Immature natural killer cell (primary cell): Measurements from ENCODE around the gene F11. TPM values are rescaled to one million over a fixed set of nuclear protein-coding genes. Genes with fewer than 3 reads are reported as not detected.
"Not testable (repeated sequence)": the region's sequence is repeated elsewhere in the genome, so short reads cannot be mapped to it uniquely, and the experiment has no call there.

Experiments
- DNase-seq, 3 donors: peaks; one replicate each; pipeline ENCODE4 v3.0.0; 2022; ENCODE audit warnings: mixed read lengths in 1 of 3
- H3K27ac Mint-ChIP-seq, 6 donors: one replicate each; pipeline ENCODE4 v1.8.0; 2020; ENCODE audit warnings: mixed read lengths in 6 of 6, mild to moderate bottlenecking in 5 of 6, inconsistent platforms in 4 of 6, moderate library complexity in 3 of 6
- H3K27me3 Mint-ChIP-seq, 3 donors: one replicate each; pipeline ENCODE4 v1.8.0; 2020 to 2021; ENCODE audit warnings: low read depth in 3 of 3, mild to moderate bottlenecking in 3 of 3, mixed read lengths in 3 of 3, moderate library complexity in 3 of 3, inconsistent platforms in 1 of 3
- H3K36me3 Mint-ChIP-seq, 3 donors: one replicate each; pipeline ENCODE4 v1.8.0; 2020; ENCODE audit warnings: mixed read lengths in 3 of 3, inconsistent platforms in 2 of 3, mild to moderate bottlenecking in 2 of 3
- H3K4me1 Mint-ChIP-seq, 2 donors: one replicate each; pipeline ENCODE4 v1.8.0; 2020; ENCODE audit warnings: inconsistent platforms in 2 of 2, mild to moderate bottlenecking in 2 of 2, mixed read lengths in 2 of 2, moderate library complexity in 1 of 2
- H3K4me3 Mint-ChIP-seq, 5 donors: one replicate each; pipeline ENCODE4 v1.8.0; 2020; ENCODE audit warnings: mild to moderate bottlenecking in 5 of 5, mixed read lengths in 5 of 5, inconsistent platforms in 3 of 5, moderate library complexity in 3 of 5
- H3K9me3 Mint-ChIP-seq, 6 donors: one replicate each; pipeline ENCODE4 v1.8.0; 2020; ENCODE audit warnings: mild to moderate bottlenecking in 6 of 6, mixed read lengths in 6 of 6, inconsistent platforms in 4 of 6, moderate library complexity in 3 of 6
- polyA plus RNA-seq, 3 donors: library from polyadenylated mRNA; unstranded; fragments of 300-500 nt; fragmentation: Illumina TruSeq; gene quantifications; one replicate each; pipeline ENCODE4 v1.2.3, GENCODE V29; 2021

Gene F11
- polyA plus RNA-seq, 3 donors from 2014 or later = not detected

DNA sequence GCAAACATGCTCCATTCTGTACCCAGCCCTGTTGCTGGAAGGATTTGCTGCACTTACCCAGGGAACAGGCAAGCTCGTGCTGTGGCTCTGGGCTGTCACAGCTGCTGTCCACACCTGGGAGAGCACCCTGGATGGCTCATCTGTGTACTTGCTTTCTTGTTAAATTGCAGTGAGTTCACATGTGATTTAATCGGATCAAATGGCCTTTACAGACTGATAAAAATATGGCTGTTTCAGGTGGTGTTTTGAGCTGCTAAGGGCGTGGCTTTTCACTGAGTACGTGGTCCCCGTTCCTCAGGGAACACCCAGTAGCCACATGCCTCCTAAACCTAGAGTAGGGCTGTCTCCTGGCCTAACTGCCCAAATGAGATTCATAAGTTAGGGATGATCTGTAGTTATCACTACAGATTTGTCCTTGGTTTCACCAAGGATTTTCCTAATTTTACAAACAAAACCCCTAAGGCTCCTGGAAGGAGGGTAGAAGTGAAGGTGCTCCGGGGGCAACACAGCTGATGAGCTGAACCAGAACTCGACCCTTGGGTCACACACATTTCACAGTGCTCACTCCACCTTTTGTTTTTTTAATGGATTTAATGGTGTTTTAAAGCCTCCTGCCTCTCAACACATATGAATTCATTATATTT lies 25.0 kb upstream of the F11 start:
- Mint-ChIP-seq H3K4me1 (no peaks in the 10 kb centered on the region), H3K36me3 (peaks cover 7 to 20% (median 12%) of the 10 kb centered on the region in 3 donors)
- DNase-seq = no peak

DNA sequence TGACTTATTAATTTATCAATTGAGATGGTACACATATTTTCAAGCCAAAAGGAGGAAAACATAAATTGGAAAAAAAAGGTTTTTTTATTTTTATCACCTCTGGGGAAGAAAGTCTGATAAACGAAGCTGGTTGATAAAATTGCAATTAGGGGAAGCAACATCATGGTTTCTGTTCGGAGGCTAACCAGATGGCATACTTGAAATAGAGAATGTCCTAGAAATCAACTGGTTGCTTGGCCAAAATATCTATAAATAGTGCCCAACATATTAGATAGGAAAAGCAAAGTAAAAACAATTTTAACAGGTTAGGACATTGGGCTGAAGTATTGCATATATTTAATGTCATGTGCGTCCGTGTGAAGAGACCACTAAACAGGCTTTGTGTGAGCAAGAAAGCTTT lies 24.4 kb upstream of the F11 start:
- no peak for DNase-seq
- Mint-ChIP-seq H3K27me3 (peaks cover 0 to 4% (median 0%) of the 10 kb centered on the region in 3 donors), H3K27ac (no peak overlapping the region), H3K4me1 (no peaks in the 10 kb centered on the region), H3K9me3 (peaks cover 0 to 5% (median 0%) of the 10 kb centered on the region in 6 donors), H3K36me3 (peaks cover 2 to 20% (median 6%) of the 10 kb centered on the region in 3 donors), H3K4me3 (no peak overlapping the region)

More for the DNA sequence above, 25.0 kb upstream of the F11 start:
- Mint-ChIP-seq H3K27ac (no peak overlapping the region), H3K27me3 (peaks cover 0 to 4% (median 0%) of the 10 kb centered on the region in 3 donors), H3K4me3 (no peak overlapping the region), H3K9me3 (peaks cover 0 to under 1% (median 0%) of the 10 kb centered on the region in 6 donors)

DNA sequence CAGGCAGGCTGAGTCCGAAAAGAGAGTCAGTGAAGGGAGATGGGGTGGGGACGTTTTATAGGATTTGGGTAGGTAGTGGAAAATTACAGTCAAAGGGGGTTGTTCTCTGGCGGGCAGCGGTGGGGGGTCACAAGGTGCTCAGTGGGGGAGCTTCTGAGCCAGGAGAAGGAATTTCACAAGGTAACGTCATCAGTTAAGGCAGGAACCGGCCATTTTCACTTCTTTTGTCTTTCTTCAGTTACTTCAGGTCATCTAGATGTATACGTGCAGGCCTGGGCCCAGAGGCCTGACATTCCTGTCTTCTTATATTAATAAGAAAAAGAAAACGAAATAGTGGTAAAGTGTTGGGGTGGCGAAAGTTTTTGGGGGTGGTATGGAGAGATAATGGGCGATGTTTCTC lies 24.0 kb upstream of the F11 start:
- DNase-seq, H3K4me3 Mint-ChIP-seq, H3K27ac Mint-ChIP-seq, H3K27me3 Mint-ChIP-seq, H3K4me1 Mint-ChIP-seq, H3K9me3 Mint-ChIP-seq: not testable (repeated sequence)
- H3K36me3 Mint-ChIP-seq = peaks cover 0 to 20% (median 4%) of the 10 kb centered on the region in 3 donors

GRCh38 chr4:186243331-186243730 lies 22.7 kb upstream of the F11 start:
- H3K4me1 Mint-ChIP-seq = no peaks in the 10 kb centered on the region
- H3K9me3 Mint-ChIP-seq = peaks cover 0 to 5% (median 0%) of the 10 kb centered on the region in 6 donors
- peaks cover 0 to 2% (median 0%) of the 10 kb centered on the region in 3 donors for H3K27me3 Mint-ChIP-seq
- H3K36me3 Mint-ChIP-seq = peaks cover 0 to 10% (median 0%) of the 10 kb centered on the region in 3 donors
- H3K4me3 Mint-ChIP-seq = no peak overlapping the region
- no peak for DNase-seq
- H3K27ac Mint-ChIP-seq = no peak overlapping the region

DNA sequence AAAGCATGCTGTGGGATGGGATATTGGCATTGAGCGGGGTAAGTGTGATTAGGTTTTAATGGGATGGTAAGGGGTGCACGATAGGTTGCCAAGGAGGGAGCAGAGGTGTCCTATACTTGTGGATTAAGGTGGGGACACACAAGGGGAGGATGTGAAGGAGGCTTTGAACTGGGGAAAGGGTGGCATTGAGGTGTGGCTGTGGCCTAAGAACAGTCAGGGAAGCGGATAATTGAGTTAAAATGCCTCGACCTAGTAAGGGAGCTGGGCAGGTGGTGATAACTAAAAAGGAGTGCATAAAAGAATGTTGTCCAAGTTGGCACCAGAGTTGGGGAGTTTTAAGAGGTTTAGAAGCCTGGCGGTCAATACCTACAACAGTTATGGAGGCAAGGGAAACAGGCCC lies 21.2 kb upstream of the F11 start:
- no peak for DNase-seq
- peaks cover 0 to 5% (median 0%) of the 10 kb centered on the region in 6 donors for H3K9me3 Mint-ChIP-seq
- H3K4me3 Mint-ChIP-seq = no peak overlapping the region
- H3K36me3 Mint-ChIP-seq = peaks cover 0 to 13% (median 0%) of the 10 kb centered on the region in 3 donors
- H3K27me3 Mint-ChIP-seq = peaks cover 0 to 1% (median 0%) of the 10 kb centered on the region in 3 donors
- H3K27ac Mint-ChIP-seq = no peak overlapping the region
- no peaks in the 10 kb centered on the region for H3K4me1 Mint-ChIP-seq

DNA sequence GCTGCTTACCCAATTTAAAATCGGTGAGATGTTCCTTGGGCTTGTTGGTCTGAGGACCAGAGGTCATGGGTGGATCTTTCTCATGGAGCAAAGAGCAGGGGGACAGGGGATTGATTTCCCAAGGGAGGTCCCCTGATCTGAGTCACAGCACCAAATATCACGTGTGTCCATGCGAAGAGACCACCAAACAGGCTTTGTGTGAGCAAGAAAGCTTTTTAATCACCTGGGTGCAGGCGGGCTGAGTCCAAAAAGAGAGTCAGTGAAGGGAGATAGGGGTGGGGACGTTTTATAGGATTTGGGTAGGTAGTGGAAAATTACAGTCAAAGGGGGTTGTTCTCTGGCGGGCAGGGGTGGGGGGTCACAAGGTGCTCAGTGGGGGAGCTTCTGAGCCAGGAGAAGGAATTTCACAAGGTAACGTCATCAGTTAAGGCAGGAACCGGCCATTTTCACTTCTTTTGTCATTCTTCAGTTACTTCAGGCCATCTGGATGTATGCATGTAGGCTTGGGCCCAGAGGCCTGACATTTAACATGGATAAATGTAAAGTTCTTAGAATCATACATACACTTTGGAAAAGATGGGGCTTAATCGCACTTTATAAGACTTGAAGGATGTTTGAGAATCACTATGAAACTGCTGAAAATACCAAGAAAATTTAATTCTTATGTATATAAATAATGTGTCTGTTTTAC lies 18.8 kb upstream of the F11 start:
- H3K36me3 Mint-ChIP-seq = peaks cover 9 to 22% (median 10%) of the 10 kb centered on the region in 3 donors
- H3K4me1 Mint-ChIP-seq, H3K9me3 Mint-ChIP-seq, DNase-seq, H3K27me3 Mint-ChIP-seq, H3K27ac Mint-ChIP-seq, H3K4me3 Mint-ChIP-seq: not testable (repeated sequence)

GRCh38 chr4:186248643-186249042 lies 17.3 kb upstream of the F11 start:
- no peak overlapping the region for H3K27ac Mint-ChIP-seq
- peaks cover 0 to 1% (median 0%) of the 10 kb centered on the region in 3 donors for H3K27me3 Mint-ChIP-seq
- peaks cover 0 to 5% (median 0%) of the 10 kb centered on the region in 6 donors for H3K9me3 Mint-ChIP-seq
- peaks cover 13 to 23% (median 16%) of the 10 kb centered on the region in 3 donors for H3K36me3 Mint-ChIP-seq
- no peak for DNase-seq
- H3K4me3 Mint-ChIP-seq = no peak overlapping the region
- no peaks in the 10 kb centered on the region for H3K4me1 Mint-ChIP-seq

DNA sequence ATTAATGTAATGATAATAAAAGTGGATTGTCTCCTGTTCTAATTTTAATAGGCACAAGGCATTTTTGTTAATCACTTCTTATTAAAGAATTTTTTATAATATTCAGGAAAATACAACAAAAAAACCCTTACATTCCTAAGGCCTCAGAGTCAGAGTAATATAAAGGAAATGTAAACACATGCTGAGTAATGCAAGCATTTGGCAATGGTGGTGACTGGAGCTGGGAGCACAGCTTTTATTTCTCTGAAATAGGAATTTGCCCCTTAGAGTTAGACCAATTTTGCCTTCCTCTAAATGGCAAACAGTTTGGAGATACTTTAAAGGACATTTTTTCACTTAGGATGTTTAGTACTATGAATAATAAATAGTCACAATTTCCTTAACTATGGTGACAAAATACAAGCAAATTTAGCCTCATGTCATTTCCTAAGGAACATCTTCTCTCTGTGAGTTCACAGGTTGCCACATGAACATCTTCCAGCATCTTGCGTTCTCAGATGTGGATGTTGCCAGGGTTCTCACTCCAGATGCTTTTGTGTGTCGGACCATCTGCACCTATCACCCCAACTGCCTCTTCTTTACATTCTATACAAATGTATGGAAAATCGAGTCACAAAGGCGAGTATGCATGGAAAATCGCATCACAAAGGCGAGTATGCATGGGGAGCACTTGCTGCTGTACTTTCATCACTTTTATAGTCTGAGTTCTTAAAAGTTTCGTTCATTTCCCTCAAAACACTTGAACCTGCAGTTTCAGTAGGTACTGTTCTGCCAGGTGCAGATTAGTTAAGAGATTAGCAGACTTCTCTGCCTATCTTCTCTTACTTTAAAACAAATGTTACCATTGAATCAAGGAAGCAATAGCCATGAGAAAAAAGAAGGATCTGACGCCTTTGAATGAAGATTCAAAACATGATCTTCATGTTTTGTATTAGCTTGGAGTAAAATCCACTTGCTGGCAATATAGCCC lies 15.9 kb upstream of the F11 start:
- no peak for DNase-seq
- peaks cover 0 to 1% (median 0%) of the 10 kb centered on the region in 3 donors for H3K27me3 Mint-ChIP-seq
- no peak overlapping the region for H3K4me3 Mint-ChIP-seq
- no peak overlapping the region for H3K27ac Mint-ChIP-seq
- no peaks in the 10 kb centered on the region for H3K4me1 Mint-ChIP-seq
- H3K36me3 Mint-ChIP-seq = peaks cover 19 to 30% (median 23%) of the 10 kb centered on the region in 3 donors
- peaks cover 0 to 5% (median 0%) of the 10 kb centered on the region in 6 donors for H3K9me3 Mint-ChIP-seq

DNA sequence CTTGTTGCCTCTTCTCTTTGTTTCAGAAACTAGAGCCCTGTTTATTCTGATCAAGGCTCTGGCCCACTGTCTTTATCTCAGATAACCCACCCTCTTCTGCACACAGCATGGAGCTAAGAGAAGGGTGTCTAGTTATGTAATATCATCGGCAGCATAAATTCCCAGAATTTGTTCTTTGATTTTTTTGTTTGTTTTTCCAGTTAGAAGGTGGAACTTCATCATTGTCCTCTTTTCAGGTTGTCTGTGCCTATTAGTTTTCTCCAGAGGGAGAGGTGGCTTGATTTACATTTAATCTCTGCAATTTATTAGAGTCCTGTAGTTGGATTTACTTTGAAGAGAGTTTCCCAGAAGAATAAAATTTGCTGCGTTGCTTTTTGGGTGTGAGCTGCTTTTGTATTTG lies 15.2 kb upstream of the F11 start:
- H3K27ac Mint-ChIP-seq = no peak overlapping the region
- H3K27me3 Mint-ChIP-seq = no peaks in the 10 kb centered on the region
- H3K9me3 Mint-ChIP-seq = peaks cover 0 to 5% (median 0%) of the 10 kb centered on the region in 6 donors
- no peak overlapping the region for H3K4me3 Mint-ChIP-seq
- H3K36me3 Mint-ChIP-seq = peaks cover 19 to 28% (median 23%) of the 10 kb centered on the region in 3 donors
- H3K4me1 Mint-ChIP-seq = no peaks in the 10 kb centered on the region
- DNase-seq = no peak

- H3K4me1 Mint-ChIP-seq = no peaks in the 10 kb centered on the region
- no peak overlapping the region for H3K4me3 Mint-ChIP-seq
- no peaks in the 10 kb centered on the region for H3K9me3 Mint-ChIP-seq
- H3K36me3 Mint-ChIP-seq = peaks cover 24 to 35% (median 33%) of the 10 kb centered on the region in 3 donors
- DNase-seq = no peak
- no peaks in the 10 kb centered on the region for H3K27me3 Mint-ChIP-seq
- H3K27ac Mint-ChIP-seq = no peak overlapping the region
Observed at GRCh38 chr4:186255122-186255521, 10.9 kb upstream of the F11 start.

DNA sequence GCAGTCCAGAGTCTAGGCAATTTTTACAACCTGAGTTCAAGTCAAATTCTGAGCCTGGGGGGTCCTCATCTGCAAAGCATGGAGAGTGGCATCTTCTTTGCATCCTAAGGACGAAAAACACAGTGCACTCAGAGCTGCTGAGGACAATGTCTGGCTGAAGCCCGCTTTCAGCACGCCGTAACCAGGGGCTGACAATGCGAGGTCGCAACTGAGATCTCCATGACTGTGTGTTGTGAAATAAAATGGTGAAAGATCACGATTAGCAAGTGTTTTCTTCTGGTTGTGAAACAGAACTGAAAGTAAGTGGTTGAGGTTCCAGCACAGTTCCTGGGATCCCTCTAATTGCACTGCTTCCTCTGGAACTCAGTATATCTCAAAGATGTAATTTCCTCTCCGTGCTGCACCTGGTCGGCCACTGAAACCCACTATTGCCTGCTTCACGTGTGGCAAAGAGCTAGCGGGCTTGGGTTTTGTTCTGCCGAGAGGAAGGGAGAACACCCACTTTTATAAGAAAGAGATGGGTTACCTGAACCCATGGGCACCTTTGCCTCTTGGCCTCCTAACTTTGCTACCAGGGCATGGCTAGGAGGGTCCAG lies 7.7 kb upstream of the F11 start:
- DNase-seq = no peak
- H3K4me3 Mint-ChIP-seq = no peak overlapping the region
- no peaks in the 10 kb centered on the region for H3K4me1 Mint-ChIP-seq
- H3K36me3 Mint-ChIP-seq = peaks cover 11 to 19% (median 16%) of the 10 kb centered on the region in 3 donors
- peaks cover 0 to 6% (median 0%) of the 10 kb centered on the region in 3 donors for H3K27me3 Mint-ChIP-seq
- H3K9me3 Mint-ChIP-seq = no peaks in the 10 kb centered on the region
- H3K27ac Mint-ChIP-seq = no peak overlapping the region

- no peak for DNase-seq
- H3K27ac Mint-ChIP-seq = peak overlapping the region in 1 of 6 donors; percentile 69
- no peak overlapping the region for H3K4me3 Mint-ChIP-seq
- H3K4me1 Mint-ChIP-seq = no peaks in the 10 kb centered on the region
- peaks cover 5 to 12% (median 9%) of the 10 kb centered on the region in 3 donors for H3K36me3 Mint-ChIP-seq
- H3K9me3 Mint-ChIP-seq = peaks cover 0 to 2% (median 0%) of the 10 kb centered on the region in 6 donors
- H3K27me3 Mint-ChIP-seq = peaks cover 0 to 6% (median 1%) of the 10 kb centered on the region in 3 donors
Observed at GRCh38 chr4:186260117-186260503, 5.9 kb upstream of the F11 start.
